Measurements from ENCODE around the gene REXO5. TPM values are rescaled to one million over a fixed set of nuclear protein-coding genes. Genes with fewer than 3 reads are reported as not detected.
A peak's percentile ranks its signal among the peaks of the same experiment; 100 is the strongest.
"Not testable (repeated sequence)": the region's sequence is repeated elsewhere in the genome, so short reads cannot be mapped to it uniquely, and the experiment has no call there.

The REXO5 gene, protein sequence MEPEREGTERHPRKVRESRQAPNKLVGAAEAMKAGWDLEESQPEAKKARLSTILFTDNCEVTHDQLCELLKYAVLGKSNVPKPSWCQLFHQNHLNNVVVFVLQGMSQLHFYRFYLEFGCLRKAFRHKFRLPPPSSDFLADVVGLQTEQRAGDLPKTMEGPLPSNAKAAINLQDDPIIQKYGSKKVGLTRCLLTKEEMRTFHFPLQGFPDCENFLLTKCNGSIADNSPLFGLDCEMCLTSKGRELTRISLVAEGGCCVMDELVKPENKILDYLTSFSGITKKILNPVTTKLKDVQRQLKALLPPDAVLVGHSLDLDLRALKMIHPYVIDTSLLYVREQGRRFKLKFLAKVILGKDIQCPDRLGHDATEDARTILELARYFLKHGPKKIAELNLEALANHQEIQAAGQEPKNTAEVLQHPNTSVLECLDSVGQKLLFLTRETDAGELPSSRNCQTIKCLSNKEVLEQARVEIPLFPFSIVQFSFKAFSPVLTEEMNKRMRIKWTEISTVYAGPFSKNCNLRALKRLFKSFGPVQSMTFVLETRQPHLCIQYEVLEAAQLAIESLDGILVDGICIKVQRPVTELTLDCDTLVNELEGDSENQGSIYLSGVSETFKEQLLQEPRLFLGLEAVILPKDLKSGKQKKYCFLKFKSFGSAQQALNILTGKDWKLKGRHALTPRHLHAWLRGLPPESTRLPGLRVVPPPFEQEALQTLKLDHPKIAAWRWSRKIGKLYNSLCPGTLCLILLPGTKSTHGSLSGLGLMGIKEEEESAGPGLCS
- total RNA-seq: 2.4 TPM

DNA sequence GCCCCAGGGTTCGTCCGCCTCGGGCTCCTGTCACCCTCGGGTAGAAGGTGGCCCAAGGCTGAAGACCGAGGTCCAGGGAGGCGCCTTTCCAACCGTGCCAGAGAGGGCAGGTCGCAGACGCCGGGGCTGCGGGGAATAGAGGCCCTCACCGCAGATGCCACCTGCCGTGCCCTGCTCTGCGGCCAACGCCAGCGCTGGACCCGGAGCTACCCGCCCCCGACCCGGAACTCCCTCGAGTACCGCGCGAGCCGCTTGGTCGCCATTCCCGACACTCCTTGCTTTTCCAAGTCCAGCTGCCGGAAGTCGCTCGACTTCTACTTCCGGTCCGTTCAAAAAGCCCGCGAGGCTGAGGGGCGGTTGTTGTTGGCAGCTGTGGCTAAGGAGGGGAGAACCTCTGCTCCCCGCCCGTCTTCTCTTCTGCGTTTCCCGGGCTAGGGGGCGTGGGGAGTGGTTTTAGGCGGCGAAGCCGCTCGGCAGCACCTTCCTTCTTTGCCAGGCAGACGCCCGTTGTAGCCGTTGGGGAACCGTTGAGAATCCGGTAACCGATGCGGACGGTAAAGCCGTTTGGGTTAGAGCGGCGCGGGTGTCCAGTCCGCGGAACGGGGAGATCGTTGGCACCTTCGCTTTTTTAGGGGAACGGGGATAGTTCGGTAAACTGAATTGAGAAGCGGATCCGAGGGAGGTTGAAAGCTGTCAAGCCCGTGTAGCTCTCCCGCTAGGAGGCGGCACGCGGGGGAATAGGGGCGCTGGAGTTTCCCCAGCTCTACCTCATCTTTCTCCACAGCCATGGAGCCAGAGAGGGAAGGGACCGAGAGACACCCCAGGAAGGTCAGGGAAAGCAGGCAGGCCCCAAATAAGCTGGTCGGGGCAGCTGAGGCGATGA, at the start of gene REXO5, which contains the start of gene ERI2:
REXO5 (plus strand) TSS at position 360 of the 883 bp plus-strand sequence; CDS start at position 787, 427 bp downstream.
ERI2 (minus strand) TSS at position 305 of the 883 bp plus-strand sequence; CDS start at position 263, 42 bp downstream.
- DNase-seq (ENCODE audit: low spot score): peak; percentile 91

DNA sequence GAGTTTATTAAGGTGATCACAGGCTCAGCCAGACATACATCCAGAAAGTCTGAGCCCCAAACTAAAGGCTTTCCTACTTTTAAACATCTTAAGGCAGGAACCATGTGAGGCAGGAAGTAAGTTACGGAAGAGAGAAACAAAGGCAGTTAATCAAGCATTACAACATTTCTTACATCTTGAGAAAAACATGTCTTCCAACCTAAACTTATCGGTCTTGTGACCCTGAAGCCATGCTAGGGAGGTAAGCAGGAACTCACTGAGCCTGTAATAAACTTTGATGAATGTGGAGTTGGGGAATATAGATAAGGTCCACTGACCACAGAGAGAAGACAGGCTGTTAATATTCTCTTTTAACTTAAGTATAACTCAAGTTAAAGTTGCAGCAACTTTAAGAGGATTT, 46.0 kb upstream of the REXO5 start:
- DNase-seq (ENCODE audit: low spot score): no peak

DNA sequence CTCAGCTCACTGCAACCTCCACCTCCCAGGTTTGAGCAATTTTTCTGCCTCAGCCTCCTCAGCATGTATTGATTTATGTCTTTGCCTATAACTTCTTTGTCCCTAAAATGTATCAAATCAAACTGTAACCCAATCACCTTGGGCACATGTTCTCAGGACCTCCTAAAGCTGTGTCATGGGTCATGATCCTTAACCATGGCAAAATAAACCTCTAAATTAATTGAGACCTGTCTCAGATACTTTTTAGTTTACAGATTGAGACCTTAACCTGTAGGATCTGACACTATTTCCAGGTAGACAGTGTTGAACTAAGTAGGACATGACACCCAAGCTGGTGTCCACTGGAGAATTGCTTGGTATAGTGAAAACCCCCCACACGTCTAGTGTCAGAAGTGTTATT, 45.2 kb upstream of the REXO5 start:
- DNase-seq (ENCODE audit: low spot score): no peak

DNA sequence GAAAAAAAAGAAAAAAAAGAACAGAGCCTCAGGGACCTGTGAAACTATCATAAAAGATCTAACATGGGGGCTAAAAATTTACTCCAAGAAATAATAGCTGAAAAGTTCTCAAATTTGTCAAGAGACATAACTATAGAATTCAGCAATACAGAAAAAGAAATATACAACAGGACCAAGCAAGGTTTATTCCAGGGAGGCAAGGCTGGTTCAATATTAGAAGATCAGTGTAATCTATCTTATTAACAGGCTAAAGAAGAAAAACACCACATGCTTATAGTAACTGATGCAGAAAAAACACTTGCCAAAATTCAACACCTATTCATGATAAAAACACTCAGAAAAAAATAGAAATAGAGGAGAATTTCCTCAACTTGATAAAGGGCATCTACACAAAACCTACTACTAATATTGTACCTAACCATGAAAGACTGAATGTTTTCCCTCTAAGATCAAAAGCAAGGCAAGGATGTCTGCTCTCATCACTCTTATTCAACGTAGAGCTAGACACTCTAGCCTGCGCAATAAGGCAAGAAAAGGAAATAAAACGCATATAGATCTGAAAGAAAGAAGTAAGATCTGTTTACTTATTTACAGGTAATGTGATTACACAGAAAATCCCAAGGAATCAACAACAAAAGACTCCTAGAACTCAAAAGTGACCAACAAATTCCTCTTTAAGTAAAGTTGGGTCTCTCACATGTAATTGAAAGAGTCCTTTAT, 43.8 kb upstream of the REXO5 start:
- DNase-seq (ENCODE audit: low spot score): no peak

DNA sequence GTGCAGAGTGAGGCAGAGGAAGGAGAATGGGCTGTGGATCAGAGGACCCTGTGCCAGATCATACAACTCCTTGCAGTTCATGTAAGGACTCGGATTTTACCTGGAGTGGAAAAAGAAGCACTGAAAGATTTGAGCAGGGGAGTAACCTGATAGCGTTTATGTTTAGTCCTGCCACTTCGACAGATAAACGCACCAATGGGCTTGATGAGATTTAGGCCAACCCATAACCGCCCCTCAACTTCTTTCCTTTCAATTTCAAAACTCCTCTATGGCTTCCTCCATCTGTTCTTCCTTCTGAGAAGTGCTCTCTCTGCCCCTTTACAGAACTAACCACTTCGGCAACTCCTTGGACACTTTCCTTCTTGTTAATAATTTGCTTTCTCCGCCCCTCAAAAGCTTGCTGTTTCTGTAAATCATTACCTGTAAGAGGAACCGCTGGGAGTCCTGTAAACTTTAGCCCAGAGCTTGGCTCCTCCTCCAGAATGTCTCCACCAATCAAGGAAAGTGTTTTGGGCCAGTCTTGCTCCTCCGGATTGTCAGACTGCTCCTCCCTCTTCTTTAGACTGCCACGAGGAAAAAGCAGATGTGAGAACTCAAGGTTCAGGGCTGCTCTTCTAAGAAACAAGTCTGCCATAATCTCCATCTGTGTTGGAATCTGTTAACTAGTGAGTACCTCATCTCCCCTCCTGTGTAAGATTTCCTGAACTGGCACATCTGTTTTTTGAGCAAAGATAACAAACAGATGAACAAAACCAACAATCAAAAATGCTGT, 42.7 kb upstream of the REXO5 start, which contains the start of gene ACSM3:
ACSM3 (plus strand) TSS at position 554 of the 772 bp plus-strand sequence. CDS start 6,021 bp downstream, outside the sequence.
- DNase-seq (ENCODE audit: low spot score): peak; percentile 84

DNA sequence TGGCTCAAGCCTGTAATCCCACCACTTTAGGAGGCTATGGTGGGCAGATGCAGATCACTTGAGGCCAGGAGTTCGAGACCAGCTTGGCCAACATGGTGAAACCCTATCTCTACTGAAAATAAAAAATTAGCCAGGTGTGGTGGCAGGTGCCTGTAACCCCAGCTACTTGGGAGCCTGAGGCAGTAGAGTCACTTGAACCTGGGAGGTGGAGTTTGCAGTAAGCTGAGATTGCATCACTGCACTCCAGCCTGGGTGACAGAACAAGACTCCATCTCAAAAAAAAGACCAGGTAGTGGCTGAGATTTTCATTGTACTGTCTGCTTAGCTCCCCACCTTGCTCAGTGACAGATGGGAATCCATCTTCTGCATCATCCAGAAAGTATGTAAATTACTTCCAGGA, 41.9 kb upstream of the REXO5 start:
- not testable (repeated sequence) for DNase-seq (ENCODE audit: low spot score)

DNA sequence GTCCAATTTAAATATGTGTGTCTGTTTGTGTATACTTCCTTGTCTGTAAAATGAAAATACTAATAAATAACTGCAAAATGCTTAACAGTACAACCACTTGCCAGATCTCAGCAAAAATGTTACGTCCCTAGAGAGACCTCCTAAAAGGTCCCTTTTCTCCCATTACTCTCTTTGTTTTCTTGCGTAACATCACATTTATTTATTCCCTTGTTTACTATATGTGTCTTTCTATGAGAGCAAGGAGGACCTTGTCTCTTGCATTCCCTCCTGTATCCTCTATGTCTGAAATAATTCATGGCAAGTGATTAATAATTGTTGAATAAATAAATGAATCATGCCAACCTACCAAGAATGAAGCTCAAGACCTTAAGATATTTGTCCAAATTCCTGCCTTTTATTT, 40.6 kb upstream of the REXO5 start:
- DNase-seq (ENCODE audit: low spot score): no peak

DNA sequence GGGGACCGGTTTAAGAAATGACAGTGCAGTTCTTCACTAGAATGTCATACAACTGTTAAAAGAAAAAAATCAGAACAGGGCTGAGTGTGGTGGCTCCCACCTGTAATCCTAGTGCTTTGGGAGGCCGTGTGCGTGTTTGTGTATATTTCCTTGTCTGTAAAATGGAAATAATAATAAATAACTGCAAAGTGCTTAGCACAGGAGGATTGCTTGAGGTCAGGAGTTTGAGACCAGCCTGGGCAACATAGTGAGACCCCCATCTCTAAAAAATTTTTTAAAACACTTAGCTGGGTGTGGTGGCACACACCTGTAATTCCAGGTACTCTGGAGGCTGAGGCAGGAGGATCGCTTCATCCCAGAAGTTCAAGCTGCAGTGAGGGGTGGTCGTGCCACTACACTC, 40.0 kb upstream of the REXO5 start:
- DNase-seq (ENCODE audit: low spot score): no peak

DNA sequence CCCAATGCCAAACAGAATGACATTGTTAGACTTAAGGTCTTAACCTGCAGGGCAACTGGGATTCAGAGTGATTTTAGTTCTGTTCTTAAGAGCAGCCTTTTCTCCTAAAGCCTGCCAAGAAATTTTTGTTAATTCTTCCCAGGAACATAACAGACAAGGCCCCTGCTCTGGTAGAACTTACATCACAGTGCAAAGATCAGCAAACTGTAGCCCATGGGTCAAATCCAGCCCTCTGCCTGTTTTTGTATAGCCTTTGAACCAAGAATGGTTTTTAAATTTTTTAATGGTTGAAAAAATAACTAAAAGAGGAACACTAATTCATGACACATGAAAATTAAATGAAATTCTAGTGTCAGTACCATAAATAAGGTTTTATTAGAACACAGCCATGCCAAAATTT, 38.8 kb upstream of the REXO5 start:
- no peak for DNase-seq (ENCODE audit: low spot score)

DNA sequence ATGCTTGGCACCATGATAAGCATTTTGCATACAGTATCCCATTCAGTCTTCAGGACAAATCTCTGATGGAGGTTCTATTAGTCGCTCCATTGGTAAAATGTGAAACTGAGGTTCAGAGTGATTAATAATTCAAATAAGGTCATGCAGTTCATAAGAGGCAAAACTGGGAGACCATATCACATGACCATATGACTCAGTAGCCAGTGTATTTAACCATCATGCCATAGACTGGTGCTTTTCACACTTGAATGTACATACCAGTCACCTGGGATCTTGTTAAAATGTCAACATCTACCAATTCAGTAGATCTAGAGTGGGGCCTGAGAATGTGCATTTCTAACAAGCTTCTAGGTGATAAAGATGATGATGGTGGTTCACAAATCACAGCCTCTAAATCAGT, 38.2 kb upstream of the REXO5 start:
- DNase-seq (ENCODE audit: low spot score): no peak

DNA sequence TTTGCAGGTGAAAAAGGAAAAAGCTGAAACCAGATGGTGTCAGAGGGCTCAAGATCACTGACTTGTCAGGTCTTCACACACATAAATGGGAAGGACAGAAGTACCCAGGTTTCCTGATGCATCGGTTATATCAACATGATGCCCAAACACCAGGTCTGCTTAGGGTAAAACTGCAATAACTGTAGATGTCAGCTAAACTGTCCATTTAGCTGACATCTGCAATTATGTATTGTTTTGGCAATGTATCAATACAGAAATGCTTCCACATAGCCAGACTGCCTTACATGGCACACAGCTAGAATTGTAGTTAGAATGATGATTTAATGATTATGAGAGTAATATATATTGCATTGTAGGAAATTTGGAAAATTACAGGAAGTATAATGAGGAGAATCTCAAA, 37.5 kb upstream of the REXO5 start:
- DNase-seq (ENCODE audit: low spot score): no peak

DNA sequence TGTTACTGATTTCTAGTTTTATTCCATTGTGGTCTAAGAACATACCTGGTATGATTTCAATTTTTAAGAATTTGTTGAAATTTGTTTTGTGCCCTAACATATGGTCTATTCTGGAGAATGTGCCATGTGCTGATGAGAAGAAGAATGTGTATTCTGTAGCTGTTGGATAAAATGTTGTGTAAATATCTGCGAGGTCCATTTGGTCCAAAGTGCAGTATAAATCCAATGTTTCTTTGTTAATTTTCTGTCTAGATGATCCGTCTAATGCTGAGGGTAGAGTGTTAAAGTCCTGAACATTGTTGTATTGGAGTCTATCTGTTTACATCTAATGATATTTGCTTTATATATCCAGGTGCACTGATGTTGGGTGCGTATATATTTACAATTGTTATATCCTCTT, 32.6 kb upstream of the REXO5 start:
- DNase-seq (ENCODE audit: low spot score): no peak

DNA sequence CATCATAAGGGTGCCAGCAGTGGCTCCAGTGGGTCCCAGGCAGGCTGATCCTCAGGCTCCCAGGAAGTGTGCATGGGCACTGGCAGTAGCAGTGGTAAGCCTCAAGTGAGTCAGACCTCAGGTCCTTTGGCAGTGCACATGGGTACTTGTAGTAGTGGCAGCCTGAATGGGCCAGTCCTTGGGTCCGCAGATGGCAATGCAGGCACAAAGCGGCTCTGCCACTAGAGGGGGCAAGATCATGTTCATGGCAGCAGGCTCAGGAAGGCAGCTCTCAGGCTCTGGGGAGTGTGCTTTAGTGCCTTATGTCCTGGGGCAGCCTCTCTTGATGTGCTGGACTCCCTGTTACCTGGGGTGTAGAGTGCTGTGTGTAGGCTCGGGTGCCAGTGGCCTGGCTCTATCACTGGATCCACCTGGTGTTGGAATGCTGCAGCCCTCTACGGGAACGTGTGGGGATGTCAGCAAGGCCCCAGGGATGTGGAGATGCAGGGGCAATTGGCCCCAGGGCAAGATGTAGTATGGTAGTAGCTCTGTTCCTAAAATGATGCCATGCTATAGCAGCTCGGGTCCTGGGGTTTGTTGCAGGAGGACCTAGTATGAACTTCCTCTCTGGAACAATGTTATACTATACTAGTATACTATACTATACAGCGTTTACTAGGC, 31.5 kb upstream of the REXO5 start:
- no peak for DNase-seq (ENCODE audit: low spot score)

DNA sequence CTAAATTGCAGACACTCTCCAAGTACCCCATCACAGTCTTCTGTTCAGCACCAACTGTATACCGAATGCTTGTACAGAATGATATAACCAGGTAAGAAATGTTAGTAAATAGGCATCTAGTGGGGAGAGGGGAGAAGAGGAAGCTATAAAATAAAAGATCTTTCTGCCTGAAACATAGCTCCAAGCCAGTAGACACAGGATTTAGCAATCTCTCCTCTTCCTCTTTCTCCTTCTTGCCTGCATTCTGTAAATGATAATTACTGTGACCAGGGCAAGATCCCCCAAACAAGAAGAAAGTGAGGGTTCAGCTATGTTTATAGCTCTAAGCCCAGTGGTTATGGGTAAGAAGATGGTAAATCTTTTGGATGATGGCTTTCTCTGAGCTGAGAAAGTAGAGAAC, 24.6 kb upstream of the REXO5 start:
- no peak for DNase-seq (ENCODE audit: low spot score)

DNA sequence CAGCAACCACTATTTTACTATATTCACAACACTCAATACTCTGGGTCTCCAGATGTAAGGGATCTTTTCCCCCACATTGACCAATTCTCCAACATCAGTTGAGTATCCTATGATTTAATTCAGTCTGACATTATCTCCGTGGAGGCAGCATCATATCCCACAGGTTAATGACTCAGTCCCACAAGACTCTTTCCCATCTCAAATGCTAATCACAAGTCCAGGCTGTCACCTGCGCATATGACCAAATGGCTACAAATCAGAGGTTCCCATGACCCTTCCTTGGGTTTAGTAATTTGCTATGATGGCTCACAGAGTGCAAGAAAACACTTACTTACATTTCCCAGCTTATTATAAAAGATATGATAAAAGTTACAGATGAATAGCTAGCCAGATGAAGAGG, 23.9 kb upstream of the REXO5 start:
- DNase-seq (ENCODE audit: low spot score): no peak

DNA sequence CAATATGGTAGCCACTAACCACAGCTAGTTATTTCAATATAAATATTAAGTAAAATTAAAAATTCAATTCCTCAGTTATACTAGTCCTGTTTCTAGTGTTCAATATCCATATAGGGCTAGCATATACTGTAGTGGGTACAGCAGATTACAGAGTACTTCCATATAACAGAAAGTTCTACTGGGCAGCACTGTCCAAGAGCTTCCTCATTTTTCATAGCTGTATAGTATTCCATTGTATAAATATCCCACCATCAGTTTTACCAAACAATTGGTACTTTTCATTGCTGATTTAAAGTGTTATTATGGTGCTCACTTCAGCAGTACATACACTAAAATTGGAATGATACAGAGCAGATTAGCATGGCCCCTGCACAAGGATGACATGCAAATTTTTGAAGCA, 22.1 kb upstream of the REXO5 start:
- no peak for DNase-seq (ENCODE audit: low spot score)

DNA sequence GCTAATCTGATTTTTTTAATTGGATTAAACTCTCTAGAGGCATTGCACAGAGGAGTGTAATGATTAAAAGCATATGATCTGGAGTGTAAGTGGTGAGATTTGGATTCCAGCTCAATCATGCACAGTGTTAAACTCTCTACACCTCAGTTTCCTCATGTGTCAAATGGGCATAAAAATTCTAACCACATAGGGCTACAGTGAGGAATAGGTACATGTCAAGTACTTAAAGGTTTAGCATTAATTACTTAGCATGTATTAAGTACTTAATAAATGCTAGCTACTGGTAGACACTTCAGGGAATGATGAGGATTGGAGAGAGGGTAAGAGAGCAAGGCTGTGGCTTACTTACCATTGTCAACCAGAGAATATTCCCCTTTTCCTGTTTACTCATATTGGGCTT, 17.2 kb upstream of the REXO5 start:
- no peak for DNase-seq (ENCODE audit: low spot score)

DNA sequence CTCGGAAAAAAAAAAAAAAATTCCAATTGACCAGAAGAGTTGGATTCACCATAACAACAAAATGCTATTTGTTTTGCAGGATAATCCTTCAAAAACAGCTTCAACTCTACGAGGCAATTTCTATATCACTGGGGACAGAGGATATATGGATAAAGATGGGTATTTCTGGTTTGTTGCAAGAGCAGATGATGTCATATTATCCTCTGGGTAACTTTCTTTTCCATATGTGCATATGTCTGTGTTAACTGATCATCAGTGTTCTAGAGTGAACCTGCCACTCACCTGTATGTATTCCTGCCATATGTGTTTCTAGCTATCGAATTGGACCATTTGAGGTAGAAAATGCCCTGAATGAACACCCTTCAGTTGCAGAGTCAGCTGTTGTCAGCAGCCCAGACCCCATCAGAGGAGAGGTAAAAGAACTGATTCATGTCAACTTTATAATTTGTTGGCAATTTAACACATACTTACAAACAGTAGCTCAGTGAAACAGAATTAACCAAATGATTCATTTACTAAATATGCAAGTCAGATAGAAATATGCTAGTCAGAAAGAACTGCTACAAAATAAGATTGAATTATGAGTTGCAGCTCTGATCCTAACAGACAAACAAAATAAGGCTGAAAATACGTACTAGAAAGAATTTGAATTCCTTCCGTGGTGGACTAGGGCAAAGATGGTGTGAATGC, 14.3 kb upstream of the REXO5 start:
- no peak for DNase-seq (ENCODE audit: low spot score)

DNA sequence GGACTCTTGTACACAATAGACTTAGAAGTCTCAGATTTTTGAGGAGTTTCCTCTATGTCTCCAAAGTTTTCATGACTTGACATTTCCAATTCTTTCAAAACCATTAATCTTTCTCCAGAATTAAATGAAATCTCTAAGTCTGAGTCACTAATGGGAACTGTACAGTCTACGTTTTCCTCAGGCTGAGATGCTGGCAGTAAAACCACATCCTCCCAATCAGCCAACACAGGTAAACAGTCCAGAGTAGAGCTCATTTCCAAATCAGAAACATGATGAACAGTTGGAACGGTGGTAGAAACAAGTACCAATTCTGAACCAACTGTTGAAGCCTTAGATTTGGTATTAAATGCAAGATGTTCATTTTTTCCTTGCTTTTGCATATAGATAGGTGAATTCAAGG, 8.0 kb upstream of the REXO5 start:
- no peak for DNase-seq (ENCODE audit: low spot score)
